ENCODE results near the gene ABHD12B. TPM values are rescaled to one million over a fixed set of nuclear protein-coding genes. Genes with fewer than 3 reads are reported as not detected.

ABHD12B gene
- total RNA-seq, 1 experiment from 2014 or later, result not detected

DNA sequence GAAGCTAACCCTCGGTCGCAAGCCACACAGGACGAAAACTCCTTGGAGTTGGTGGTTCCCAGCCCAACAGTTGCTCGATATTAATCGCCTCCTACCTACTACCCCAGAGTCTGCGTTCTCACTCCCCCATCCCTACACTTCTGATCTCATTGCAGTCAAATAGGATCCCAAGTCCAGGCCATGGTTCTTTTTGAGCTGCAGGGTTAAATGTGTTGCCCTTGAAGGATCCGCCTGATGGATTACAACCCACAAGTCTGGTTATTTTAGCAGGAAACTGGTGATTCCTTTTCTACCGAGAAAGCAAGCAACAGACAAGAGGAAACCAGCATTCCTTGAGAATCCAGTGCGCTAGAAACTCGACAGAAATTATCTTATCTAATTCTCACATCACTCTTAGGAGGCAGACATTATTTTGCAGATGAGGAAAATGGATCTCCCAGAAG is 40.1 kb upstream of the ABHD12B start:
- Histone ChIP-seq H3K27ac (ENCODE audit: low read length) (peak overlapping the region; percentile 34), H3K36me3 (ENCODE audit: control insufficient read depth, insufficient read depth, low read length) (no peaks in the 10 kb centered on the region), H3K4me3 (ENCODE audit: low read depth in 2 of 2, low read length in 2 of 2) (peak overlapping the region; percentile 75), H3K4me1 (ENCODE audit: control insufficient read depth, insufficient read depth, low read length) (peaks cover 3% of the 10 kb centered on the region; the same call in 1 of the 2 replicates), H3K27me3 (ENCODE audit: control insufficient read depth, insufficient read depth, low read length) (no peaks in the 10 kb centered on the region), H3K9me3 (ENCODE audit: control insufficient read depth, insufficient read depth, low read depth, low read length) (no peaks in the 10 kb centered on the region)
- in situ Hi-C loops (cut with HindIII; ENCODE audit: low pct_unique_long_range_greater_than_20kb, low sequenced_read_pairs) (no loop called here), intact Hi-C loops (cut with micrococcal nuclease; ENCODE audit: unreplicated experiment) (no loop called here)
- POLR2A ChIA-PET, result no interaction called here
- no peak for TF ChIP-seq SIN3A (IDR thresholded peaks at IDR 0.05; ENCODE audit: borderline replicate concordance, insufficient read depth, low read depth, low read length)
- TF ChIP-seq, protein P1, sequence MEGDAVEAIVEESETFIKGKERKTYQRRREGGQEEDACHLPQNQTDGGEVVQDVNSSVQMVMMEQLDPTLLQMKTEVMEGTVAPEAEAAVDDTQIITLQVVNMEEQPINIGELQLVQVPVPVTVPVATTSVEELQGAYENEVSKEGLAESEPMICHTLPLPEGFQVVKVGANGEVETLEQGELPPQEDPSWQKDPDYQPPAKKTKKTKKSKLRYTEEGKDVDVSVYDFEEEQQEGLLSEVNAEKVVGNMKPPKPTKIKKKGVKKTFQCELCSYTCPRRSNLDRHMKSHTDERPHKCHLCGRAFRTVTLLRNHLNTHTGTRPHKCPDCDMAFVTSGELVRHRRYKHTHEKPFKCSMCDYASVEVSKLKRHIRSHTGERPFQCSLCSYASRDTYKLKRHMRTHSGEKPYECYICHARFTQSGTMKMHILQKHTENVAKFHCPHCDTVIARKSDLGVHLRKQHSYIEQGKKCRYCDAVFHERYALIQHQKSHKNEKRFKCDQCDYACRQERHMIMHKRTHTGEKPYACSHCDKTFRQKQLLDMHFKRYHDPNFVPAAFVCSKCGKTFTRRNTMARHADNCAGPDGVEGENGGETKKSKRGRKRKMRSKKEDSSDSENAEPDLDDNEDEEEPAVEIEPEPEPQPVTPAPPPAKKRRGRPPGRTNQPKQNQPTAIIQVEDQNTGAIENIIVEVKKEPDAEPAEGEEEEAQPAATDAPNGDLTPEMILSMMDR (IDR thresholded peaks at IDR 0.05), result no peak
- BruUV-seq (replicated peaks), result no TSS peak
- ATAC-seq (no peak; the same call in 1 of the 2 replicates), DNase-seq (ENCODE audit: low read depth, low spot score) (no peak)
- CTCF ChIA-PET, result no interaction called here

DNA sequence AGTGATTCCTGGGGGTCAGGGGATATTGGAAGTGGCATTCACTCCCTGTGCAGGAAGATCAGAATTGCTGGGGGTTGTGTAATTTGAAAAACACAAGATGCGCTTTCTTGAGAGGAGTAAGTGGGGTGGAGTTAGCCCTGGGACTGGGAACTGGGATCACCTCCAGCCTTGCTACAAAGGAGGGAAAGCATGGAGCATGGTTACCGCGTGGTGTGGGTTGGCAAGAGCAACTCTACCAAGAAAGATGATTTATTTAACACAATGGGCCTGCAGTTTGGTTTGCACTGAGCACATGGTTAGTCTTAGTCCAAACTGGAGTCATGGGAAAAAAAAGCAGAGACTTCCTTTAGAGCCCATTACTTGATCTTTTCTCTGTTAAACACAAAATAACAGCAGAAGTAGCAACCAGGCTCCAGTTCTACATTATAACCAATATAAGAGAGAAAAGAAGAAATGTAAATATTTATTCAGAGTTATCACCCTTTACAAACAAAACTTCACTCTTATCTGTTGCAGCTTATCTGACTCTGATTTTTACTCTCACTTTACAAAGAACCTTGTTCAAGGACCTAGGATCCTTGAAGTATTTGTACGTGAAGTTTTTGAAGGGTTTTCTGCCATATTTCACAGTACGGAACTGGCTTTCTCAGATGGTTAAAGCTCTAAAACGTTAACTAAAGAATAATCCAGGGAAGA is 38.8 kb upstream of the ABHD12B start:
- intact Hi-C loops (cut with micrococcal nuclease; ENCODE audit: unreplicated experiment) (no loop called here), in situ Hi-C loops (cut with HindIII; ENCODE audit: low pct_unique_long_range_greater_than_20kb, low sequenced_read_pairs) (no loop called here)
- DNase-seq (ENCODE audit: low read depth, low spot score), result no peak
- Histone ChIP-seq H3K27ac (ENCODE audit: low read length) (no peak overlapping the region), H3K36me3 (ENCODE audit: control insufficient read depth, insufficient read depth, low read length) (no peaks in the 10 kb centered on the region), H3K27me3 (ENCODE audit: control insufficient read depth, insufficient read depth, low read length) (no peaks in the 10 kb centered on the region), H3K9me3 (ENCODE audit: control insufficient read depth, insufficient read depth, low read depth, low read length) (no peaks in the 10 kb centered on the region), H3K4me1 (ENCODE audit: control insufficient read depth, insufficient read depth, low read length) (peaks cover 3% of the 10 kb centered on the region; the same call in 1 of the 2 replicates), H3K4me3 (ENCODE audit: low read depth in 2 of 2, low read length in 2 of 2) (no peak overlapping the region)
- BruUV-seq (replicated peaks), result no TSS peak
- ChIA-PET POLR2A (no interaction called here), CTCF (no interaction called here)
- TF ChIP-seq, protein P1 (IDR thresholded peaks at IDR 0.05), result no peak
- TF ChIP-seq POLR2AphosphoS5 (IDR thresholded peaks at IDR 0.05; ENCODE audit: low read depth, low read length), result no peak
- no peak for TF ChIP-seq SIN3A (IDR thresholded peaks at IDR 0.05; ENCODE audit: borderline replicate concordance, insufficient read depth, low read depth, low read length)
- TF ChIP-seq TCF7L2 (IDR thresholded peaks at IDR 0.05; ENCODE audit: low read depth, low read length), result no peak
- TF ChIP-seq, protein P2, sequence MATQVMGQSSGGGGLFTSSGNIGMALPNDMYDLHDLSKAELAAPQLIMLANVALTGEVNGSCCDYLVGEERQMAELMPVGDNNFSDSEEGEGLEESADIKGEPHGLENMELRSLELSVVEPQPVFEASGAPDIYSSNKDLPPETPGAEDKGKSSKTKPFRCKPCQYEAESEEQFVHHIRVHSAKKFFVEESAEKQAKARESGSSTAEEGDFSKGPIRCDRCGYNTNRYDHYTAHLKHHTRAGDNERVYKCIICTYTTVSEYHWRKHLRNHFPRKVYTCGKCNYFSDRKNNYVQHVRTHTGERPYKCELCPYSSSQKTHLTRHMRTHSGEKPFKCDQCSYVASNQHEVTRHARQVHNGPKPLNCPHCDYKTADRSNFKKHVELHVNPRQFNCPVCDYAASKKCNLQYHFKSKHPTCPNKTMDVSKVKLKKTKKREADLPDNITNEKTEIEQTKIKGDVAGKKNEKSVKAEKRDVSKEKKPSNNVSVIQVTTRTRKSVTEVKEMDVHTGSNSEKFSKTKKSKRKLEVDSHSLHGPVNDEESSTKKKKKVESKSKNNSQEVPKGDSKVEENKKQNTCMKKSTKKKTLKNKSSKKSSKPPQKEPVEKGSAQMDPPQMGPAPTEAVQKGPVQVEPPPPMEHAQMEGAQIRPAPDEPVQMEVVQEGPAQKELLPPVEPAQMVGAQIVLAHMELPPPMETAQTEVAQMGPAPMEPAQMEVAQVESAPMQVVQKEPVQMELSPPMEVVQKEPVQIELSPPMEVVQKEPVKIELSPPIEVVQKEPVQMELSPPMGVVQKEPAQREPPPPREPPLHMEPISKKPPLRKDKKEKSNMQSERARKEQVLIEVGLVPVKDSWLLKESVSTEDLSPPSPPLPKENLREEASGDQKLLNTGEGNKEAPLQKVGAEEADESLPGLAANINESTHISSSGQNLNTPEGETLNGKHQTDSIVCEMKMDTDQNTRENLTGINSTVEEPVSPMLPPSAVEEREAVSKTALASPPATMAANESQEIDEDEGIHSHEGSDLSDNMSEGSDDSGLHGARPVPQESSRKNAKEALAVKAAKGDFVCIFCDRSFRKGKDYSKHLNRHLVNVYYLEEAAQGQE (IDR thresholded peaks at IDR 0.05; ENCODE audit: insufficient read depth in 1 of 2, low read depth in 2 of 2, low read length in 1 of 2), result no peak
- no peak for ATAC-seq

Measured in Panc1 (cell line).